ENCODE results near the gene IGSF9. TPM values are rescaled to one million over a fixed set of nuclear protein-coding genes. Genes with fewer than 3 reads are reported as not detected.

IGSF9 gene
- total RNA-seq, 1 donor from 2014 or later: 68.2 TPM

- H3K27ac Mint-ChIP-seq: no peak overlapping the region
- no peak for DNase-seq (ENCODE audit: low spot score, unreplicated experiment)
- peaks cover 1% of the 10 kb centered on the region for H3K4me1 Mint-ChIP-seq (ENCODE audit: low read depth)
- H3K27me3 Mint-ChIP-seq: no peaks in the 10 kb centered on the region
- no peaks in the 10 kb centered on the region for H3K9me3 Mint-ChIP-seq (ENCODE audit: low read depth)
- no peak overlapping the region for H3K4me3 Mint-ChIP-seq (ENCODE audit: low read depth)
- no peak for TF ChIP-seq CTCF (IDR thresholded peaks at IDR 0.05; ENCODE audit: unreplicated experiment)
- H3K36me3 Mint-ChIP-seq (ENCODE audit: insufficient read depth): peaks cover 41% of the 10 kb centered on the region
Measured at GRCh38 chr1:159931101-159931794, 14.2 kb downstream of the IGSF9 start.

GRCh38 chr1:159930634-159931033, 14.8 kb downstream of the IGSF9 start:
- no peaks in the 10 kb centered on the region for H3K27me3 Mint-ChIP-seq
- H3K36me3 Mint-ChIP-seq (ENCODE audit: insufficient read depth): peaks cover 37% of the 10 kb centered on the region
- DNase-seq (ENCODE audit: low spot score, unreplicated experiment): no peak
- no peak for TF ChIP-seq CTCF (IDR thresholded peaks at IDR 0.05; ENCODE audit: unreplicated experiment)
- peaks cover 6% of the 10 kb centered on the region for H3K4me1 Mint-ChIP-seq (ENCODE audit: low read depth)
- H3K4me3 Mint-ChIP-seq (ENCODE audit: low read depth): no peak overlapping the region
- no peaks in the 10 kb centered on the region for H3K9me3 Mint-ChIP-seq (ENCODE audit: low read depth)
- H3K27ac Mint-ChIP-seq: no peak overlapping the region

DNA sequence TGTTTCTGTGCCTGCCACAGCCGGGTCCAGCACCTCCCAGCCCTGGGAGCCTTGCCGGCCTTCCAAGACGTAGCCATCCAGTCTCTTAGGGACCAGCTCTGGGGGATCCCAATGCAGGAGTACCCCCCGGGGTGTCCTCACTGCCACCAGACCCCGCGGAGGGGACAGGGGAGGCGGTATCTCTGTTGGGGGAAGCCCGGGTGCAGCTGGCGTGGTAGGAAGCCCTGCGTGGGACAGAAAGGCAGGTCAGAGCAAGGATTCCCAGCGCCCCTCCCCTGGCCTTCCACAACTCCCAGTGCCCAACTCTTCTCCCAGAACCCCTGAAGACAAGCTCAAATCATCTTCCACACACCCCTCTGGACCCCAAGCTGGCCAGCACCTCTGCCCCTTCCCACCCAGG, 15.2 kb downstream of the IGSF9 start:
- DNase-seq (ENCODE audit: low spot score, unreplicated experiment): no peak
- H3K4me1 Mint-ChIP-seq (ENCODE audit: low read depth): peaks cover 9% of the 10 kb centered on the region
- no peaks in the 10 kb centered on the region for H3K9me3 Mint-ChIP-seq (ENCODE audit: low read depth)
- no peaks in the 10 kb centered on the region for H3K27me3 Mint-ChIP-seq
- no peak overlapping the region for H3K4me3 Mint-ChIP-seq (ENCODE audit: low read depth)
- peaks cover 33% of the 10 kb centered on the region for H3K36me3 Mint-ChIP-seq (ENCODE audit: insufficient read depth)
- no peak overlapping the region for H3K27ac Mint-ChIP-seq
- no peak for TF ChIP-seq CTCF (IDR thresholded peaks at IDR 0.05; ENCODE audit: unreplicated experiment)

GRCh38 chr1:159929155-159930051, 16.0 kb downstream of the IGSF9 start:
- H3K27me3 Mint-ChIP-seq: no peaks in the 10 kb centered on the region
- no peak overlapping the region for H3K4me3 Mint-ChIP-seq (ENCODE audit: low read depth)
- peaks cover 29% of the 10 kb centered on the region for H3K36me3 Mint-ChIP-seq (ENCODE audit: insufficient read depth)
- peaks cover 9% of the 10 kb centered on the region for H3K4me1 Mint-ChIP-seq (ENCODE audit: low read depth)
- H3K27ac Mint-ChIP-seq: no peak overlapping the region
- no peak for DNase-seq (ENCODE audit: low spot score, unreplicated experiment)
- no peaks in the 10 kb centered on the region for H3K9me3 Mint-ChIP-seq (ENCODE audit: low read depth)
- no peak for TF ChIP-seq CTCF (IDR thresholded peaks at IDR 0.05; ENCODE audit: unreplicated experiment)

DNA sequence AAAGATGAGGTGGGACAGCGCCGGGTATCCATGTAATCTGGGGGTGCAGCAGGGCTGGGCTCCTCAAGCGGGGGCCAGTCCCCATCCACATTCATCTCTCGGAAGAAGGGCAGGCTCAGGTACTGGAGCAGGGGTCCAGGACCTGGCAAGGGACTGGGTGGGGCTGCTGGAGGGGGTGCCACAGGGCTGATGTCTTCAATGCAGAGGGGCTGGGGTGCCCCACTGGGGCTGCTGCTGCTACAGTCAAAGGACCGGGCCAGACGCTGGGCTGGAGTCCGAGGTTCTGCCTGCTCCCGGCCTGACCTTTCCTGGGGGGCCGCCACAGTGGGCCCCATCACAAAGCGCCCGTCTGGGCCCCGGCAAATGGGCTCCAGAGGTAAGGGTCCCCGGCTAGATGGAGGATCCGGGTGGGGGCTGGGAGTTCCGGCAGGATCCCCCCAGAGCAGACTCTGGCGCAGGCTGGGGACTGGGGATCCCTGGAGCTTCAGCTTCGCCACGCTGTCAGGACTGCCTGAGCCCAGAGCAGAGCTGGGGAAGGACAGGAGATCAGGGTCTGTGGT, 16.8 kb downstream of the IGSF9 start:
- H3K4me1 Mint-ChIP-seq (ENCODE audit: low read depth): peaks cover 14% of the 10 kb centered on the region
- H3K36me3 Mint-ChIP-seq (ENCODE audit: insufficient read depth): peaks cover 24% of the 10 kb centered on the region
- no peak overlapping the region for H3K27ac Mint-ChIP-seq
- TF ChIP-seq CTCF (IDR thresholded peaks at IDR 0.05; ENCODE audit: unreplicated experiment): no peak
- H3K27me3 Mint-ChIP-seq: no peaks in the 10 kb centered on the region
- no peak for DNase-seq (ENCODE audit: low spot score, unreplicated experiment)
- H3K9me3 Mint-ChIP-seq (ENCODE audit: low read depth): no peaks in the 10 kb centered on the region
- no peak overlapping the region for H3K4me3 Mint-ChIP-seq (ENCODE audit: low read depth)
